ENCODE results near the gene PNMA6F. TPM values are rescaled to one million over a fixed set of nuclear protein-coding genes. Genes with fewer than 3 reads are reported as not detected.

Gene PNMA6F
- total RNA-seq, 1 experiment from 2014 or later: not detected

DNA sequence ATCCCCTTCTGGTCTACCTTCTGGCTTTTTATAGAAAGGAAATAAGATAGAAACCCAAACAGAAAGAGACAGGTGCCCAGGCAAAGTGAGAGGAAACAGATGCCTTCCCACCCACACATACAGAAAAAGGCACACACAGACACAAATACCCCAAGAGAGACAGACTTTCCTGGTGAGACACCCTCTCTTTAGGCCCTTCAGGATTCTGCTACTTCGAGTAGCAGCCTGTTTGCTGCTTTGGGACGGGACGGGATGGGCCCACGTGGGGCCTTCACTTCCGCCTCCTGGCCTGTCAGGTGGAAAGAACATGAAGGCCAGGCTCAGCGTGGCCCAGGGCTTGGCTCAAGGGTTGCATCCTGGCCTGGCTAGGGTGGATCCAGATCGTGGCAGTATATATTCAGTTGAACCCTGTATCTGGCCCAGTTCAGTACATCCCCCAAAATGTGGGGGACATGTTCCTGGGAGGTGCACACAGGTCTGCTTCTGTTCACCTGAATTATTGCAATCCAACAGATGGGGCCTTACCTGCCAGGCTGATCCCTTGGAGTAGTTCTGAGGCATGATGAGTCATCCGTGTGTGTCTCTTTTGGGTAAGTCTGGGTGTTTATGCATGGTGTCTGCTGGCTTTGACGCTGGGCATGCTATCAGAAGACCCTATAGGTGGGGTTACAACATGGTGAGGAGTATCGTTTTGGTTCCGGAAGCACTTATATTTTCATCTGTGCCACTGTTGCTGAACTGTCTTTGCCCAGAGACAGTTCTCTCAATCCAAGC, 14.7 kb upstream of the PNMA6F start:
- Histone ChIP-seq H3K79me2 (ENCODE audit: low read length) (peaks cover 6% of the 10 kb centered on the region), H4K20me1 (ENCODE audit: low read length) (no peaks in the 10 kb centered on the region), H3K4me1 (ENCODE audit: insufficient read depth, low read length) (peaks cover 7% of the 10 kb centered on the region), H3K36me3 (ENCODE audit: low read depth, low read length) (no peaks in the 10 kb centered on the region; the same call in none of the 2 replicates), H3K4me2 (ENCODE audit: low read length) (no peak overlapping the region), H3K4me3 (ENCODE audit: low read length) (no peak overlapping the region), H3K9ac (ENCODE audit: low read length) (no peak overlapping the region), H3K27me3 (ENCODE audit: low read length) (no peaks in the 10 kb centered on the region), H3K27ac (ENCODE audit: low read length) (no peak overlapping the region), H3K9me3 (ENCODE audit: low read length) (no peaks in the 10 kb centered on the region), H3F3A (ENCODE audit: low read length, unreplicated experiment) (no peaks in the 10 kb centered on the region), H3K9me2 (replicated peaks; ENCODE audit: low read length) (no peaks in the 10 kb centered on the region), H2AFZ (ENCODE audit: low read length) (no peak overlapping the region)
- intact Hi-C loops (cut with micrococcal nuclease): no loop called here
- no TSS peak for BruUV-seq (replicated peaks)
- CTCF ChIA-PET: no interaction called here
- POLR2A ChIA-PET (ENCODE audit: unreplicated experiment): no interaction called here
- ATAC-seq (no peak), DNase-seq (peak; percentile 26)
- TF ChIP-seq EZH2phosphoT487 (IDR thresholded peaks at IDR 0.05; ENCODE audit: borderline replicate concordance, low read length) (no peak), EZH2 (IDR thresholded peaks at IDR 0.05; ENCODE audit: low read length, unreplicated experiment) (no peak)
- TF ChIP-seq, protein P1, sequence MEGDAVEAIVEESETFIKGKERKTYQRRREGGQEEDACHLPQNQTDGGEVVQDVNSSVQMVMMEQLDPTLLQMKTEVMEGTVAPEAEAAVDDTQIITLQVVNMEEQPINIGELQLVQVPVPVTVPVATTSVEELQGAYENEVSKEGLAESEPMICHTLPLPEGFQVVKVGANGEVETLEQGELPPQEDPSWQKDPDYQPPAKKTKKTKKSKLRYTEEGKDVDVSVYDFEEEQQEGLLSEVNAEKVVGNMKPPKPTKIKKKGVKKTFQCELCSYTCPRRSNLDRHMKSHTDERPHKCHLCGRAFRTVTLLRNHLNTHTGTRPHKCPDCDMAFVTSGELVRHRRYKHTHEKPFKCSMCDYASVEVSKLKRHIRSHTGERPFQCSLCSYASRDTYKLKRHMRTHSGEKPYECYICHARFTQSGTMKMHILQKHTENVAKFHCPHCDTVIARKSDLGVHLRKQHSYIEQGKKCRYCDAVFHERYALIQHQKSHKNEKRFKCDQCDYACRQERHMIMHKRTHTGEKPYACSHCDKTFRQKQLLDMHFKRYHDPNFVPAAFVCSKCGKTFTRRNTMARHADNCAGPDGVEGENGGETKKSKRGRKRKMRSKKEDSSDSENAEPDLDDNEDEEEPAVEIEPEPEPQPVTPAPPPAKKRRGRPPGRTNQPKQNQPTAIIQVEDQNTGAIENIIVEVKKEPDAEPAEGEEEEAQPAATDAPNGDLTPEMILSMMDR (conservative IDR thresholded peaks at IDR 0.05; ENCODE audit: low read depth, low read length): no peak

DNA sequence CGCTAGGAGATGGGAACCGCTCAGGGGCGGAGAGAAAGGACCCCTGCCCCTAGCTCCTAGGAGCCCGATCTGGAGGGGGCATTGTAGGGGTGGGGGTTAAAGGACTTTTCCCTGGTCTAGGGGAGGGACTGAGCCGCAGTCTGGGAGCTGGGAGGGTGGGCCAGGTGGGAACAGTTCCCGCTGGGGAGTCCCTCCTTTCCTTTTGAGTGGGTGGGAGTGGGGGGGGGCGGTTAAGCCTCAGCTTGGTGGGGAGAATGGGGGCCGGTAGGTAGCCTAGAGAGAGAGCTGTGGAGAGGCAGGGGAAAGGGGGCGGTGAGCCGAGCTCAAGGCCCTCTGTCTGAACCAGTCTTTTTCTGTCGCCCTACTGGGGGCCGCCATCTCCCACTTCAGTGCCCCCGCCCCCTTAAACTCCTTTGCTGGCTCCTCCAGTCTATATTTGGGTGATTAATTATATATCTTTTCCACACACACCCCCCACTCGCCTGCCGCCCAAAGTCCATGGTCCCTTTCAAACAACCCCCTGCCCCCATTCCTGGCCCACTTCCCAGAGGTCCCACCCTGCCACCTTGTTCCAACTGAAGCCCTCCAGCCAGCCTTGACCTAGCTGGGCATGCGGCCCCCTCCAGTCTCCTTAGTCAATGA, 13.2 kb upstream of the PNMA6F start:
- Histone ChIP-seq H3K4me2 (ENCODE audit: low read length) (peak overlapping the region; percentile 86), H3K4me1 (ENCODE audit: insufficient read depth, low read length) (peaks cover 7% of the 10 kb centered on the region), H3K27ac (ENCODE audit: low read length) (no peak overlapping the region), H2AFZ (ENCODE audit: low read length) (peak overlapping the region; percentile 76; the same call in 1 of the 2 replicates), H3K27me3 (ENCODE audit: low read length) (0 out of 2 replicates have a peak, but pooled peaks cover 5% of the 10 kb centered on the region), H3K9me2 (replicated peaks; ENCODE audit: low read length) (no peaks in the 10 kb centered on the region), H3K79me2 (ENCODE audit: low read length) (peaks cover 6% of the 10 kb centered on the region), H3K9ac (ENCODE audit: low read length) (peak overlapping the region; percentile 84), H3K4me3 (ENCODE audit: low read length) (peak overlapping the region; percentile 81), H3F3A (ENCODE audit: low read length, unreplicated experiment) (no peaks in the 10 kb centered on the region), H3K36me3 (ENCODE audit: low read depth, low read length) (no peaks in the 10 kb centered on the region; the same call in none of the 2 replicates), H4K20me1 (ENCODE audit: low read length) (no peaks in the 10 kb centered on the region), H3K9me3 (ENCODE audit: low read length) (no peaks in the 10 kb centered on the region)
- ChIA-PET CTCF (no interaction called here), POLR2A (ENCODE audit: unreplicated experiment) (interaction anchor here (0.6 kb wide), 1 partner anchor 11 kb away, joined by 5 read pairs; no protein-coding TSS in a partner anchor)
- DNase-seq (no peak), ATAC-seq (no peak)
- TF ChIP-seq, protein P1 (conservative IDR thresholded peaks at IDR 0.05; ENCODE audit: low read depth, low read length): no peak
- TF ChIP-seq EZH2 (IDR thresholded peaks at IDR 0.05; ENCODE audit: low read length, unreplicated experiment) (no peak), EZH2phosphoT487 (IDR thresholded peaks at IDR 0.05; ENCODE audit: borderline replicate concordance, low read length) (no peak)
- no TSS peak for BruUV-seq (replicated peaks)
- intact Hi-C loops (cut with micrococcal nuclease): no loop called here

All from PC-3 (cell line).